ENCODE data around the gene ZBTB11. TPM values are rescaled to one million over a fixed set of nuclear protein-coding genes. Genes with fewer than 3 reads are reported as not detected.

ZBTB11 gene
- total RNA-seq, 2 donors from 2014 or later = 12.2 to 14.3 TPM

- no peak for TF ChIP-seq CTCF (IDR thresholded peaks at IDR 0.05)
- H3K4me1 ChIP-seq = peaks cover 4% of the 10 kb centered on the region
- no peak for DNase-seq
- no peak overlapping the region for H3K27ac ChIP-seq
- no peaks in the 10 kb centered on the region for H3K27me3 ChIP-seq
- intact Hi-C loops (cut with DNase I) = no loop called here
- H3K9me3 ChIP-seq = no peaks in the 10 kb centered on the region
- H3K4me3 ChIP-seq = no peak overlapping the region
- no peaks in the 10 kb centered on the region for H3K36me3 ChIP-seq
- no peak overlapping the region for H3K9ac ChIP-seq (ENCODE audit: low read depth in 2 of 2, low read length in 2 of 2)
These were observed 2.4 kb downstream of the ZBTB11 start for GRCh38 chr3:101674518-101674917.

GRCh38 chr3:101673953-101674352 lies 3.0 kb downstream of the ZBTB11 start:
- Histone ChIP-seq H3K36me3 (no peaks in the 10 kb centered on the region), H3K4me3 (no peak overlapping the region), H3K27ac (no peak overlapping the region), H3K27me3 (no peaks in the 10 kb centered on the region), H3K4me1 (peaks cover 4% of the 10 kb centered on the region), H3K9ac (ENCODE audit: low read depth in 2 of 2, low read length in 2 of 2) (no peak overlapping the region), H3K9me3 (no peaks in the 10 kb centered on the region)
- intact Hi-C loops (cut with DNase I) = no loop called here
- no peak for TF ChIP-seq CTCF (IDR thresholded peaks at IDR 0.05)
- DNase-seq = no peak

GRCh38 chr3:101671014-101671413 lies 5.9 kb downstream of the ZBTB11 start:
- Histone ChIP-seq H3K27me3 (no peaks in the 10 kb centered on the region), H3K9me3 (no peaks in the 10 kb centered on the region), H3K27ac (no peak overlapping the region), H3K36me3 (peaks cover 4% of the 10 kb centered on the region), H3K4me1 (no peaks in the 10 kb centered on the region), H3K4me3 (no peak overlapping the region), H3K9ac (ENCODE audit: low read depth in 2 of 2, low read length in 2 of 2) (no peak overlapping the region)
- no peak for DNase-seq
- intact Hi-C loops (cut with DNase I) = no loop called here
- TF ChIP-seq CTCF (IDR thresholded peaks at IDR 0.05) = no peak

- H3K36me3 ChIP-seq = peaks cover 4% of the 10 kb centered on the region
- TF ChIP-seq CTCF (IDR thresholded peaks at IDR 0.05) = no peak
- no peak overlapping the region for H3K9ac ChIP-seq (ENCODE audit: low read depth in 2 of 2, low read length in 2 of 2)
- H3K27ac ChIP-seq = no peak overlapping the region
- no peaks in the 10 kb centered on the region for H3K9me3 ChIP-seq
- H3K27me3 ChIP-seq = no peaks in the 10 kb centered on the region
- no peak for DNase-seq
- intact Hi-C loops (cut with DNase I) = no loop called here
- no peak overlapping the region for H3K4me3 ChIP-seq
- H3K4me1 ChIP-seq = no peaks in the 10 kb centered on the region
These were observed 9.1 kb downstream of the ZBTB11 start for GRCh38 chr3:101667844-101668243.

- TF ChIP-seq CTCF (IDR thresholded peaks at IDR 0.05) = no peak
- no peak for DNase-seq
- Histone ChIP-seq H3K27me3 (no peaks in the 10 kb centered on the region), H3K4me1 (no peaks in the 10 kb centered on the region), H3K36me3 (peaks cover 4% of the 10 kb centered on the region), H3K9me3 (no peaks in the 10 kb centered on the region), H3K9ac (ENCODE audit: low read depth in 2 of 2, low read length in 2 of 2) (no peak overlapping the region), H3K4me3 (no peak overlapping the region), H3K27ac (no peak overlapping the region)
- intact Hi-C loops (cut with DNase I) = no loop called here
These were observed 9.6 kb downstream of the ZBTB11 start for GRCh38 chr3:101667331-101667730.

- no peak for TF ChIP-seq CTCF (IDR thresholded peaks at IDR 0.05)
- Histone ChIP-seq H3K27me3 (no peaks in the 10 kb centered on the region), H3K9me3 (no peaks in the 10 kb centered on the region), H3K9ac (ENCODE audit: low read depth in 2 of 2, low read length in 2 of 2) (no peak overlapping the region), H3K27ac (no peak overlapping the region), H3K4me3 (no peak overlapping the region), H3K4me1 (no peaks in the 10 kb centered on the region), H3K36me3 (peaks cover 4% of the 10 kb centered on the region)
- DNase-seq = no peak
- intact Hi-C loops (cut with DNase I) = no loop called here
These were observed 11.1 kb downstream of the ZBTB11 start for GRCh38 chr3:101665851-101666250.

All from colonic mucosa (tissue), 4 donors.